ENCODE results near the gene RBPMS2.

DNA sequence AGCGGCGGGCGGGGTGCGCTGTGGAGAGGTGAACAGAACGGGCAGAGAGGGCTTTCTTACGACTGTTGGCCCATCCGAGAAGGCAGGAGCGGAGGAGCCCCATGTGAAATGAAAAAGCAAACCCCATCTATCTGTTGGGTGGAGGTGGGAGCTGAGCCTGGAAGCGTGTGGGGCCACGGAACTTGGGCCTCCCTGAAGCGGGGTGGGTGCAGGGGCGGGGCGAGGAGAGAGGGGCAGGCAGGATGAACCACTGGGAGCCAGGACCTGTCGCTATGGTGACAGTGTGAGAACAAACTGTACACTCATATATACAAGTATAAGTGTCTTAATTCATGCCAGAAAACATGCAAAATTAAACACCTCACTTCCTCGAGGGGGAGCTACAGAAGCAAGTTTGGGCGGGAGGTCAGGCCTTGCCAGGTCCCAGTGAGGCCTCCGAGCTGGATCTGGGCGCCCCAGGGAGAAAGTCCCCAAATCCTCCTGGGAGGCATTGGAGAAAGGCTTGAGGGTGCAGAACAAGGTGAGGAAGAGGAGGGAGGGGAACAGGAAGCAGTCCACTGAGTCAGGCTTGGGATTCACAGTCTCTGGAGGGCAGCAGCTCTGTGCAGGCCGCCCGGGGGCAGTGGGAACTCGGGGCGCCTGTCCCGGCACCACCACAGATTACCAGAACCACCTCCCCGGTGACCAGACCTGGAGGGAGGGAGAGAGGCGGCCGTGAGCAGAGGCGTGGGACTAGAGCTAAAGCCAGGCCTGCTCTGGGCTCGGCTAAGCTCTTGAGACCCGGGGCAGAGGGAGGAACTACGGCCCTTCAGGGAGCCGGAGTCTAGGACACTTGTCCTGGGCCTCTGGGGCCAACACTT, 34.8 kb downstream of the RBPMS2 start:
- no peak for TF ChIP-seq SP1 (IDR thresholded peaks at IDR 0.05)
- TF ChIP-seq JUND (IDR thresholded peaks at IDR 0.05): no peak
- TF ChIP-seq CTCF (IDR thresholded peaks at IDR 0.05; ENCODE audit: low read depth, low read length, missing input control): no peak
- TF ChIP-seq YY1 (IDR thresholded peaks at IDR 0.05): no peak
- no peak for TF ChIP-seq TAF1 (conservative IDR thresholded peaks at IDR 0.05)
- TF ChIP-seq ATF3 (IDR thresholded peaks at IDR 0.05): no peak
- TF ChIP-seq MAX (IDR thresholded peaks at IDR 0.05): no peak
- peak; percentile 34 to 60 for TF ChIP-seq RAD21 (IDR thresholded peaks at IDR 0.05)
- TF ChIP-seq GABPA (IDR thresholded peaks at IDR 0.05 in 1 of 2, conservative IDR thresholded peaks at IDR 0.05 in 1 of 2): no peak
- TF ChIP-seq EGR1 (IDR thresholded peaks at IDR 0.05; ENCODE audit: low read depth in 2 of 2): no peak
- TF ChIP-seq, protein P1, sequence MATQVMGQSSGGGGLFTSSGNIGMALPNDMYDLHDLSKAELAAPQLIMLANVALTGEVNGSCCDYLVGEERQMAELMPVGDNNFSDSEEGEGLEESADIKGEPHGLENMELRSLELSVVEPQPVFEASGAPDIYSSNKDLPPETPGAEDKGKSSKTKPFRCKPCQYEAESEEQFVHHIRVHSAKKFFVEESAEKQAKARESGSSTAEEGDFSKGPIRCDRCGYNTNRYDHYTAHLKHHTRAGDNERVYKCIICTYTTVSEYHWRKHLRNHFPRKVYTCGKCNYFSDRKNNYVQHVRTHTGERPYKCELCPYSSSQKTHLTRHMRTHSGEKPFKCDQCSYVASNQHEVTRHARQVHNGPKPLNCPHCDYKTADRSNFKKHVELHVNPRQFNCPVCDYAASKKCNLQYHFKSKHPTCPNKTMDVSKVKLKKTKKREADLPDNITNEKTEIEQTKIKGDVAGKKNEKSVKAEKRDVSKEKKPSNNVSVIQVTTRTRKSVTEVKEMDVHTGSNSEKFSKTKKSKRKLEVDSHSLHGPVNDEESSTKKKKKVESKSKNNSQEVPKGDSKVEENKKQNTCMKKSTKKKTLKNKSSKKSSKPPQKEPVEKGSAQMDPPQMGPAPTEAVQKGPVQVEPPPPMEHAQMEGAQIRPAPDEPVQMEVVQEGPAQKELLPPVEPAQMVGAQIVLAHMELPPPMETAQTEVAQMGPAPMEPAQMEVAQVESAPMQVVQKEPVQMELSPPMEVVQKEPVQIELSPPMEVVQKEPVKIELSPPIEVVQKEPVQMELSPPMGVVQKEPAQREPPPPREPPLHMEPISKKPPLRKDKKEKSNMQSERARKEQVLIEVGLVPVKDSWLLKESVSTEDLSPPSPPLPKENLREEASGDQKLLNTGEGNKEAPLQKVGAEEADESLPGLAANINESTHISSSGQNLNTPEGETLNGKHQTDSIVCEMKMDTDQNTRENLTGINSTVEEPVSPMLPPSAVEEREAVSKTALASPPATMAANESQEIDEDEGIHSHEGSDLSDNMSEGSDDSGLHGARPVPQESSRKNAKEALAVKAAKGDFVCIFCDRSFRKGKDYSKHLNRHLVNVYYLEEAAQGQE (IDR thresholded peaks at IDR 0.05): no peak

All from liver (tissue), 3 donors.